22Rv1 (cell line): ENCODE results near the gene GPR146.

Source experiments
- ZFX ChIP-seq: fragments of 450-650 bp; IDR thresholded peaks from 2 replicates; pipeline ENCODE4 v1.6.1; 2017; ENCODE audit warnings: antibody characterized with exemption, borderline replicate concordance
- TF ChIP-seq, protein P1 (sequence below): fragments of 450-650 bp; IDR thresholded peaks from 2 replicates; pipeline ENCODE4 v1.5.1; 2017; ENCODE audit warnings: mild to moderate bottlenecking

- TF ChIP-seq, protein P1, sequence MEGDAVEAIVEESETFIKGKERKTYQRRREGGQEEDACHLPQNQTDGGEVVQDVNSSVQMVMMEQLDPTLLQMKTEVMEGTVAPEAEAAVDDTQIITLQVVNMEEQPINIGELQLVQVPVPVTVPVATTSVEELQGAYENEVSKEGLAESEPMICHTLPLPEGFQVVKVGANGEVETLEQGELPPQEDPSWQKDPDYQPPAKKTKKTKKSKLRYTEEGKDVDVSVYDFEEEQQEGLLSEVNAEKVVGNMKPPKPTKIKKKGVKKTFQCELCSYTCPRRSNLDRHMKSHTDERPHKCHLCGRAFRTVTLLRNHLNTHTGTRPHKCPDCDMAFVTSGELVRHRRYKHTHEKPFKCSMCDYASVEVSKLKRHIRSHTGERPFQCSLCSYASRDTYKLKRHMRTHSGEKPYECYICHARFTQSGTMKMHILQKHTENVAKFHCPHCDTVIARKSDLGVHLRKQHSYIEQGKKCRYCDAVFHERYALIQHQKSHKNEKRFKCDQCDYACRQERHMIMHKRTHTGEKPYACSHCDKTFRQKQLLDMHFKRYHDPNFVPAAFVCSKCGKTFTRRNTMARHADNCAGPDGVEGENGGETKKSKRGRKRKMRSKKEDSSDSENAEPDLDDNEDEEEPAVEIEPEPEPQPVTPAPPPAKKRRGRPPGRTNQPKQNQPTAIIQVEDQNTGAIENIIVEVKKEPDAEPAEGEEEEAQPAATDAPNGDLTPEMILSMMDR, result no peak
- TF ChIP-seq ZFX, result no peak
Measured at GRCh38 chr7:1066242-1066588, 21.9 kb downstream of the GPR146 start.
